ENCODE data around the gene TRAT1. TPM values are rescaled to one million over a fixed set of nuclear protein-coding genes. Genes with fewer than 3 reads are reported as not detected.

TRAT1 gene
- total and polyA plus RNA-seq, 7 experiments from 2014 or later, result 85.5 to 326 (median 146) TPM

DNA sequence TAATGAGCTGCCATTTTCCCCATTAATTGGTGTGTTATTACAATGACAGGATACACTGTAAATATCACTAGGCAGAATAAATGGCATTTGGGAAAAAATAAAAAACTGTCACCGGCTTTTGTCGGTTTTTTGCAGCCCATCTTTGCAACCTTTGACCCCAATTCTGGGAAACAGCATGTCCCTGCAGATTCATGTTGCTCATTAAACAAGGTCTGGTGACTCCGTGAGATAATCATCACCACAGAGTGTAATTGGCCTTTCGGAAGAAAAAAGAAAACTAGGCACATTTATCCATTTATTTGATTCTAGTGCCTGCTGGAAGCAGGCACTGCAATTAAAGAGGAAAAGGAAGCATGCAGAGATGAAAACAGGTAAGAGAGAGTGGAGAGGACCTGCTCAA, 64.5 kb downstream of the TRAT1 start:
- ChIA-PET CTCF (interaction anchor here (0.7 kb wide), 2 partner anchors 13 to 14 kb away, joined by 3 to 4 read pairs; no protein-coding TSS in a partner anchor), POLR2A (interaction anchor here (0.7 kb wide), 1 partner anchor 99 kb away, joined by 4 read pairs; no protein-coding TSS in a partner anchor)
- H3K36me3 Mint-ChIP-seq, result peaks cover 0 to 18% (median 3%) of the 10 kb centered on the region in 5 donors
- no peaks in the 10 kb centered on the region for H3K4me1 ChIP-seq (ENCODE audit: control insufficient read depth in 2 of 2, insufficient read depth in 2 of 2, low read length in 2 of 2)
- no peaks in the 10 kb centered on the region for H3K9me3 ChIP-seq (ENCODE audit: control insufficient read depth in 2 of 3, low read length in 3 of 3)
- H3K4me1 Mint-ChIP-seq, result peaks cover 0 to 14% (median 13%) of the 10 kb centered on the region in 7 donors
- no peak overlapping the region for H3K27ac Mint-ChIP-seq
- no peaks in the 10 kb centered on the region for H3K27me3 Mint-ChIP-seq
- H3K4me3 Mint-ChIP-seq, result no peak overlapping the region
- H3K36me3 ChIP-seq (ENCODE audit: control insufficient read depth in 2 of 3, insufficient read depth in 3 of 3, low read length in 3 of 3), result no peaks in the 10 kb centered on the region
- H3K9me3 Mint-ChIP-seq, result peaks cover 0 to 3% (median 0%) of the 10 kb centered on the region in 11 donors
- H3K4me3 ChIP-seq (ENCODE audit: low read length), result no peak overlapping the region
- H3K27me3 ChIP-seq (ENCODE audit: control insufficient read depth in 2 of 2, insufficient read depth in 2 of 2, low read length in 2 of 2), result no peaks in the 10 kb centered on the region
- DNase-seq, result no peak
- intact Hi-C loops (cut with micrococcal nuclease), result no loop called here
- no peak for ATAC-seq
- no peak overlapping the region for H3K27ac ChIP-seq (ENCODE audit: low read depth, low read length)

DNA sequence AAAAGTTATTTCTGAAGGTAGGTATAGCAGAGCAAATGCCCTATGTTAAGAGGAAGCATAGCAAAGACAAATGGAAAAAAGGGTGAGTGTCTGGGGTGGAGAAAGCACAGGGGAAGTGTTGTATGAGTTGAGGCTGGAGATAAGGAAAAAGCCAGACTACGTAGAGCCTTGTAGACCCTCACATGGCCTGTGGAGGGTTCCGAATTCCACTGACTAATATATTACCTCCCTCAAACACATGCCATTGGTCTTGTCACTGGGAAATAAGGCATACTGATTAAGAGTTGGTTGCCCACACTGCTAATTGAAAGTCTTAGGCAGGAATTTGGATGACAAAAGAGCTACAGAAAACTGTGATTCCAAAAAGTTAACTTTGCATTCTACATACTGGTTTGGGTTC, 65.2 kb downstream of the TRAT1 start:
- ATAC-seq, result no peak
- DNase-seq, result no peak
- intact Hi-C loops (cut with micrococcal nuclease), result no loop called here
- Mint-ChIP-seq H3K27ac (no peak overlapping the region), H3K9me3 (peaks cover 0 to 3% (median 0%) of the 10 kb centered on the region in 11 donors), H3K4me3 (no peak overlapping the region), H3K27me3 (peaks cover 0 to 2% (median 0%) of the 10 kb centered on the region in 5 donors), H3K36me3 (peaks cover 0 to 18% (median 3%) of the 10 kb centered on the region in 5 donors), H3K4me1 (peaks cover 0 to 14% (median 13%) of the 10 kb centered on the region in 7 donors)
- ChIA-PET CTCF (no interaction called here), POLR2A (no interaction called here)
- no peak overlapping the region for H3K27ac ChIP-seq (ENCODE audit: low read depth, low read length)
- H3K4me1 ChIP-seq (ENCODE audit: control insufficient read depth in 2 of 2, insufficient read depth in 2 of 2, low read length in 2 of 2), result no peaks in the 10 kb centered on the region
- no peak overlapping the region for H3K4me3 ChIP-seq (ENCODE audit: low read length)
- no peaks in the 10 kb centered on the region for H3K9me3 ChIP-seq (ENCODE audit: control insufficient read depth in 2 of 3, low read length in 3 of 3)
- no peaks in the 10 kb centered on the region for H3K27me3 ChIP-seq (ENCODE audit: control insufficient read depth in 2 of 2, insufficient read depth in 2 of 2, low read length in 2 of 2)
- H3K36me3 ChIP-seq (ENCODE audit: control insufficient read depth in 2 of 3, insufficient read depth in 3 of 3, low read length in 3 of 3), result no peaks in the 10 kb centered on the region

GRCh38 chr3:108891833-108892232, 69.2 kb downstream of the TRAT1 start:
- no peak overlapping the region for H3K4me3 Mint-ChIP-seq
- H3K4me1 Mint-ChIP-seq, result peaks cover 0 to under 1% (median 0%) of the 10 kb centered on the region in 7 donors
- Histone ChIP-seq H3K36me3 (ENCODE audit: control insufficient read depth in 2 of 3, insufficient read depth in 3 of 3, low read length in 3 of 3) (no peaks in the 10 kb centered on the region), H3K4me3 (ENCODE audit: low read length) (no peak overlapping the region), H3K4me1 (ENCODE audit: control insufficient read depth in 2 of 2, insufficient read depth in 2 of 2, low read length in 2 of 2) (no peaks in the 10 kb centered on the region), H3K9me3 (ENCODE audit: control insufficient read depth in 2 of 3, low read length in 3 of 3) (no peaks in the 10 kb centered on the region), H3K27me3 (ENCODE audit: control insufficient read depth in 2 of 2, insufficient read depth in 2 of 2, low read length in 2 of 2) (no peaks in the 10 kb centered on the region), H3K27ac (ENCODE audit: low read depth, low read length) (no peak overlapping the region)
- no peak for DNase-seq
- intact Hi-C loops (cut with micrococcal nuclease), result no loop called here
- ChIA-PET CTCF (no interaction called here), POLR2A (interaction anchor here (0.6 to 1.1 kb wide), 2 partner anchors 11 to 13 kb away, joined by 3 read pairs; no protein-coding TSS in a partner anchor)
- H3K27me3 Mint-ChIP-seq, result peaks cover 0 to 5% (median 0%) of the 10 kb centered on the region in 5 donors
- peaks cover 0 to 10% (median 0%) of the 10 kb centered on the region in 5 donors for H3K36me3 Mint-ChIP-seq
- no peak for ATAC-seq
- H3K9me3 Mint-ChIP-seq, result no peaks in the 10 kb centered on the region
- H3K27ac Mint-ChIP-seq, result no peak overlapping the region

GRCh38 chr3:108894981-108895380, 72.4 kb downstream of the TRAT1 start:
- intact Hi-C loops (cut with micrococcal nuclease), result loop anchor here in 1 of 2 donors (5.0 kb wide), 1 partner anchor 33 kb away; no protein-coding TSS in a partner anchor
- Mint-ChIP-seq H3K4me3 (no peak overlapping the region), H3K36me3 (peaks cover 0 to 4% (median 0%) of the 10 kb centered on the region in 5 donors), H3K9me3 (no peaks in the 10 kb centered on the region), H3K27me3 (peaks cover 0 to 5% (median 0%) of the 10 kb centered on the region in 5 donors), H3K27ac (no peak overlapping the region), H3K4me1 (peaks cover 4 to 16% (median 5%) of the 10 kb centered on the region in 7 donors)
- H3K4me3 ChIP-seq (ENCODE audit: low read length), result no peak overlapping the region
- H3K4me1 ChIP-seq (ENCODE audit: control insufficient read depth in 2 of 2, insufficient read depth in 2 of 2, low read length in 2 of 2), result no peaks in the 10 kb centered on the region
- ChIA-PET CTCF (no interaction called here), POLR2A (no interaction called here)
- H3K27me3 ChIP-seq (ENCODE audit: control insufficient read depth in 2 of 2, insufficient read depth in 2 of 2, low read length in 2 of 2), result no peaks in the 10 kb centered on the region
- H3K9me3 ChIP-seq (ENCODE audit: control insufficient read depth in 2 of 3, low read length in 3 of 3), result no peaks in the 10 kb centered on the region
- H3K36me3 ChIP-seq (ENCODE audit: control insufficient read depth in 2 of 3, insufficient read depth in 3 of 3, low read length in 3 of 3), result no peaks in the 10 kb centered on the region
- H3K27ac ChIP-seq (ENCODE audit: low read depth, low read length), result no peak overlapping the region
- no peak for DNase-seq
- ATAC-seq, result no peak

DNA sequence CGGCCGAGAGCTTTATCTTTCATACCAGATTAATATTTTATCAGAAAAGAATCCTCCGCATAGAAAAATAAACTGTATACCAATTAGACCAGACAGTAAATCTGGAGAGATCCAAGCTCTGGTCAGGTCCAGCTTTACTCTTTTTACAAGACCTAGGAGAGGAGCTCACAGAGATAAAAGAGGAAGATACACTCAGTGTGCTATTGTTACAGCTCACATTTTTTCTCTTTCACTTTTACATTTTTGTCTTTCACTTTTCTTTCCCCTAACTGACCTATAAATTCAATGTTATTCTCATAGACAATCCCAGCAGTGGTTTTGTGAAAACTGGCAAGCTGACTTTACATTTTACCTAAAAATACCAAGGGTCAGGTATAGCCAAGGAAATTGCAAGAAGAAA, 75.3 kb downstream of the TRAT1 start:
- Histone ChIP-seq H3K4me3 (ENCODE audit: low read length) (no peak overlapping the region), H3K36me3 (ENCODE audit: control insufficient read depth in 2 of 3, insufficient read depth in 3 of 3, low read length in 3 of 3) (no peaks in the 10 kb centered on the region), H3K4me1 (ENCODE audit: control insufficient read depth in 2 of 2, insufficient read depth in 2 of 2, low read length in 2 of 2) (no peaks in the 10 kb centered on the region), H3K27ac (ENCODE audit: low read depth, low read length) (no peak overlapping the region), H3K27me3 (ENCODE audit: control insufficient read depth in 2 of 2, insufficient read depth in 2 of 2, low read length in 2 of 2) (no peaks in the 10 kb centered on the region), H3K9me3 (ENCODE audit: control insufficient read depth in 2 of 3, low read length in 3 of 3) (no peaks in the 10 kb centered on the region)
- ChIA-PET POLR2A (no interaction called here), CTCF (interaction anchor here (0.7 to 1.1 kb wide), 3 partner anchors 9 to 172 kb away, joined by 3 to 4 read pairs (median 3); no protein-coding TSS in a partner anchor)
- Mint-ChIP-seq H3K36me3 (peaks cover 0 to 4% (median 0%) of the 10 kb centered on the region in 5 donors), H3K4me1 (peaks cover 6 to 22% (median 11%) of the 10 kb centered on the region in 7 donors), H3K27me3 (peaks cover 0 to 4% (median 0%) of the 10 kb centered on the region in 5 donors), H3K9me3 (no peaks in the 10 kb centered on the region), H3K27ac (peak overlapping the region in 2 of 9 donors; percentile 2 to 50), H3K4me3 (peak overlapping the region in 1 of 10 donors; percentile 54)
- intact Hi-C loops (cut with micrococcal nuclease), result loop anchor here in 1 of 2 donors (5.0 kb wide), 1 partner anchor 36 kb away; no protein-coding TSS in a partner anchor
- no peak for DNase-seq
- no peak for ATAC-seq

DNA sequence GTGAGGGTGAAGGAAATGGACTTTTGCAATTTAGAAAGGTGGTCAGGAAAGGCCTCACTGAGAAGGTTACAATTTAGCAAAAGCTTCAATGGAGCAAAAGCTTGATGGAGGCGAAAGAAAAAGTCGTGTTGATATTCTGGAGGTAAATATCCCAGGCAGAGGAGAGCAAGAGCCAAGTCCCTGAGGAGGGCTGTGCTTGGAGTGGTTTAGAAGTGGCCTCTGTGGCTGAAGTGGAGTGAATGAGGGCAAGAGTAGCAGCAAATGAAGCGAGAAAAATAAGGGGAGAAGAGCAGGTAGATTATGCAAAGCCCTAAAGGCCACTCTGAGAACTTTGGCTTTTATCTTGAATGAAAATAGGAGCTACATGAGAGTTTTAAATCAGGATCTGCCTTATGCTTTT, 76.9 kb downstream of the TRAT1 start:
- intact Hi-C loops (cut with micrococcal nuclease), result loop anchor here in 1 of 2 donors (5.0 kb wide), 1 partner anchor 37 kb away; no protein-coding TSS in a partner anchor
- no peak for DNase-seq
- no peaks in the 10 kb centered on the region for H3K4me1 ChIP-seq (ENCODE audit: control insufficient read depth in 2 of 2, insufficient read depth in 2 of 2, low read length in 2 of 2)
- Mint-ChIP-seq H3K4me1 (peaks cover 6 to 22% (median 12%) of the 10 kb centered on the region in 7 donors), H3K27ac (peak overlapping the region in 1 of 9 donors; percentile 22), H3K36me3 (peaks cover 0 to 4% (median 0%) of the 10 kb centered on the region in 5 donors), H3K9me3 (no peaks in the 10 kb centered on the region), H3K27me3 (no peaks in the 10 kb centered on the region), H3K4me3 (no peak overlapping the region)
- H3K27me3 ChIP-seq (ENCODE audit: control insufficient read depth in 2 of 2, insufficient read depth in 2 of 2, low read length in 2 of 2), result no peaks in the 10 kb centered on the region
- no peak for ATAC-seq
- CTCF ChIA-PET, result no interaction called here
- H3K36me3 ChIP-seq (ENCODE audit: control insufficient read depth in 2 of 3, insufficient read depth in 3 of 3, low read length in 3 of 3), result no peaks in the 10 kb centered on the region
- no peak overlapping the region for H3K27ac ChIP-seq (ENCODE audit: low read depth, low read length)
- POLR2A ChIA-PET, result no interaction called here
- H3K4me3 ChIP-seq (ENCODE audit: low read length), result no peak overlapping the region
- H3K9me3 ChIP-seq (ENCODE audit: control insufficient read depth in 2 of 3, low read length in 3 of 3), result no peaks in the 10 kb centered on the region

All from naive thymus-derived CD4-positive, alpha-beta T cell (primary cell).